GM18508 (cell line): ENCODE measurements around the gene LRRC8C.
A peak's percentile ranks its signal among the peaks of the same experiment; 100 is the strongest.

ENCODE experiments used
- ATAC-seq: cut with Tn5 transposase; IDR thresholded peaks from one replicate; pipeline ENCODE4 v1.9.1; 2021; ENCODE audit warnings: moderate number of reproducible peaks; ENCODE audit not compliant: insufficient read depth, unreplicated experiment

Gene LRRC8C

DNA sequence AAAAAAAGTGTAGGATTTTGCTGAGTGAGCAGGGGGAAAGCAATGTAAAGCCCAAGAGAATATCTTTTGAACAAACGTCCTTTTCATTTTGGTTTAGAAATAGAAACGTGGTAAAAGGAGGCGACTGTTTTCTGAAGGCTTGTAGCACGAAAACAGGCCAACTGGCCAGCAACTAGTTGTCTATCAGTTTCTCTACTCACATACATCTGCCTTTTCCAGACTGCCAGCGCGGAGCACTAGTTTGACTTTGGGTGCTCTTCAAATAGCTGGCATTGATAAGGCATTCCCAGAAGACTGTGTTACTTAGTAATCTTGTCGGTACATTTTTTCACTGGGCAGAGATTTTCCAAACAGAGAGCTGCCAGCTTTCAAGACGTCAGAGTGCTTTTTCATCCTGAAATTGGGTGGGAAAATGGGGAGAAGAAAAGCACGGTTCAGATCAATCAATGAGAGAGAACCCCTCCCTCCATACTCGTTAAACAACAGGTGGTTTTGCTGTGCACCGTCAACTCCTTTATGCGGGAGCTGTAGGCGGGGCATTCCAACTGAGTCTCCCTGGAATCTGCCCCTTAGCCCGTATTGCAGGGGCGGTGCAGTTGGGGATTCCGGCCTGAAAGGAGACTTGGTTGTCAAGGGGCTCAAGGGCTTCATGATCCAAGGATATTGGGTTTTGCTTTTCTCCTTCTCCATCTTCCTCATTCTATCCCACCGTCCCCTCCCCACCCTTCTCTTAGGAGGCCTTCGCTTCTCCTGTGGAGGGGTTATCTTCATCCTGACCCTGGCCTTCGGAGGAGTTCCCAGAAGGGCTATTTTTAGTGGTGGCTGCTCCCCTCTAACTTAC lies 884 bp upstream of the LRRC8C start:
- ATAC-seq = no peak

DNA sequence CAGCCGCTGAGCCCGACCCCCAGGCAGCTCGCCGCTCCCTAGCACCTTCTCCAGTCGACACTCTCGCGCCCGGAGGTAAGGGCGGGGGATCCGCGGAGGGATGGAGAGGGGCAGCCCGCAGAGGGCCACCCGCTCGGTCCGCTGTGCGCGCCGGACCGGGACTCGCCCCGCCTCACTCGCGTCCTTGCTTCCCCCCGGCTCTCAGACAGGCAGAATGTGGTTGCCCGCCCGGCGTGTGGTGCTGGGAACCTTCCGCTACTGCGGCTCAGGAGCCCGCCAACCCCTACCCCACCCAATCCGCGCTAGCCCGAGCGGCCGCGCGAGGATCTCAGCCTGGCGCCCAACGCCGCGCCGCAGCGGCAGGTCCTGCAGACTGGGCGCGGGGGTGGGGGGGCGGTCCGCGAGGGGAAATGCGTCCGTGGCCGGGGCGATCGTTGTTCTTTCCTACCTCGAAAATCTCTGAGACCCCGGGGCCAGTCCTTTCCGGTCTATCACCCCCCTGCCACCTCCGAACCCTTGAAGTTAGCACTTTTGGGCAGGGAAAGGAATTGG lies 404 bp downstream of the LRRC8C start:
- peak; percentile 24 for ATAC-seq

DNA sequence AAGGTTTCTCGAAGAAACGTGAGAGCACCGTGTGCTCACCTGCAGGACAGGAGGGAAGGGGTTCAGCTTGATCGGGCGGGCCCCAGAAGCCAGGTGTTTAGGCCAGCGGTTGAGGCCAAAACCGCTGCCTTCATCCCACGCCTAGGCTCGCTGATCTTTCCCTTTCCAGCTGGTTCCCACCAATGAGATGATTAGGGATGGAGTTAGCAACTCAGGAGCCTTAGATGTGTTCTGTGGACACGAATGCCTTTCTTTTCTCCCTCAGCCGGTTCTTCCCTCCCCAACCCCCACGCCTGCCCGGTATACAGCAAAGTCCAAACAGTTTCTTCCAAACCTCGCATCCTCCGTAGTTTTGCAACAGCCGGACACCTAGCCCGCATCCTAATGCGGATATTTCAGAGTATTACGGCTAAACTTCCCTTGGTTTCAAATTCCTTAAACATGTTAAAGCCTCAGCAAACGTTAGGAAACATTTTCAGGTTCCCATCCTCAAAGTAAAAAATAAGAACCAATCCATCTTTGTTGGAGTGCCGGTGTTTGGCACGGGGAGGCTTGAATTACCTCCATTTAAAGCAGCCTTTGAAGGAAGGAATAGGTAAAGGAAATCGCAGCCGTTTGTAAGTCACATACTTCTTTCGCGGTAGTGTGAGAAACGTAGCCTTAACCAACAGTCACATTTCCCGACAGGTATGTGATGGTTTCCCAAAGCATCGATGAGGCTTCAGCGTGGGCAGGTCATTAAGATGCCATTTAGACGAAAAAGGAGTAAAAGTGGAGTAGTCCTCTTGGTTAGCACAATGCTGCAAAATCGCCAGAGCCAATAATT lies 1.1 kb downstream of the LRRC8C start:
- ATAC-seq = no peak

DNA sequence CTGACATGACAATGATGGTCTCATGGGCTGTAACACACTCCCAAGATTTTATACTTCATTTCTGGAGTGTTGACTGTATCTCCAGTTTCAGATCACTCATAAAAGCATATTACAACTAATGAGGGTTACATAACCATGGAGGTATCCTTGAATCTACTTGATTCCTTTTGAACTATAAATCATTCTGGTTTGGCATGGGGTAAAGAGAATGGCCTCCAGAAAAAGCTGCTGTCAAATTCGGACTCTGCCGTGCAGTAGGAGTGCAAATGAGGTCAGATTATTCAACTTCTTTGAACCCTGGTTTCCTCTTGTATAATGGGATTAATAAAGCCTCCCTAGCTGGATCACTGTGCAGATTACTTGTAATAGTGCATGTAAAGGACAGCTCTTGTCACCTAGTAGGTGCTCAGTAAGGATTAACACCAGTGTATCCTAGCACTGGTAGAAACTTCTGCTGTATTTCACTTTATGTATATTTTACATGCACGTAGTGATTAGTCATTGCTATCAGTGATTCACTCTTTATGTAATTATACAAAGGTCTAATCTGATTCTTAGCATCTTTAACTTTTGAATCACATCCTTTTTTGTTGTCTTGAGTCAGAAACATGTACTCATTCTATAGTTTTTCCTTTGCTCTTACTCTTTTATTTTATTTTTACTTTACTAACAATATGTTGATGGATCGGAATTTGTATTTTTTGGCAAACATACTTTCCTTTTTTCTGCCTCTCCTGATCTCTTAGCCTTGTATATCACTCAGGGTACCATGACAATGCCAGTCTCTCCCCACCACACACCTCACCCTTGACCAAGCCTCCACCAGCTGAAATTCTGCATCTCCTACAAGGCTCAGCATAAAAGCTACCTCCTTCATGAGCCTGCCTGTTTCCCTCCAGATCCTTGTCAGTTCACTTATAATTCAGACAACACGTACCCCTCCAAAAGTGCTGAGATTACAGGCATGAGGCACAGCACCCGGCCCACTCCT lies 3.2 kb downstream of the LRRC8C start:
- no peak for ATAC-seq

DNA sequence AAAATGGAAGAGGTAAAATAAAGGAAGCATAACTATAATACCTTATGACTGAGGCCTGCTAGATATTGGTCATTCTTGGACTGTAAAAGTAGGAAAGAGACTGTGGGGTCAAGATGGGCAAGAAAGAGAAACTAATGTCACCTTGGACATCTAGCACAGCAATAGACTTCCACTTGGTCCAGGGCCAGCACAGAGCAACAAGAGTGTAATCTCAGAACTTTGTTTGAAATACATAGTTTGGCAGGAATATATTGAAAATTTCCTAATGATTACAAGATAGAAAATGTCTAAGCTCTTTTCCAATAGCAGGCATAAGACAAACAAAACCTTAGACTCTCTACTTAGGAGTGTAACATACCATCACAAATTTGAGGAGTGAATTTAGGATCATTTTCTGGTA lies 4.6 kb downstream of the LRRC8C start:
- no peak for ATAC-seq

DNA sequence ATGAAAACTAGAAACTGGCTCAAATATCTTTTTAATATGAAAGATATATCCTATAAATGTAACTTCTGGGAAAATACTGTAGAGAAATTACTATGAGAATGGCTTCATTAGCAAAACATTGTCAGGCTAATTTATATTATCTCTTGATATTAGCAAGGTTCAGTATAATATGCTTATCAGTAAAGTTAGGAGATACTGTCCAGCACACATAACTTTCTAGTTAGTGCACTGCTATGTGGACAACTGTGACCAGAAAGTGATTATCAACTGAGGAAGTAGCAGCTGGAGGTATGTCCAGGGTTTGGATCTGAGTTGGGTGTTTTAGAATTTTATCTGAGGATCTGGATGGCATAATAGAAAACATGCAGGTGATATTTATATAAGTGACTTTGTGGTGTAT lies 7.5 kb downstream of the LRRC8C start:
- ATAC-seq = no peak

DNA sequence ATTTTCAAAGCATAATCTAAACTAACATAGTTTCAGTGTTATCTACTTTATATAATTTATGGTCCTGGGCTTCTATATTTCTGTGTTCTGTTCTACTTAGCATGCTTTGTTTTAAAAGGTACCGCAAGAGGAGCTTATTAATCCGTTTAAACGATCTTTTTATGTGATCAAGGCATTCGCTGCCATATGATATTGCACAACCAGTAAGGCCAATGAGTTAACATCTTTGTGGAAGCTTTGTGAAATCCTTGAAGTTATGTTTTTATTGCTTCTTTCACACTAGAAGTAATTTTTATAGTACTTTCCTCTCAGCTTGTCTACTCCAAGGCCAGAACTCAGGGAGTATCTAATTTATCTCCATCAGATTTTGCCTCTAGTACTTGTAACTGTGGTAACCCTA lies 8.9 kb downstream of the LRRC8C start:
- no peak for ATAC-seq

DNA sequence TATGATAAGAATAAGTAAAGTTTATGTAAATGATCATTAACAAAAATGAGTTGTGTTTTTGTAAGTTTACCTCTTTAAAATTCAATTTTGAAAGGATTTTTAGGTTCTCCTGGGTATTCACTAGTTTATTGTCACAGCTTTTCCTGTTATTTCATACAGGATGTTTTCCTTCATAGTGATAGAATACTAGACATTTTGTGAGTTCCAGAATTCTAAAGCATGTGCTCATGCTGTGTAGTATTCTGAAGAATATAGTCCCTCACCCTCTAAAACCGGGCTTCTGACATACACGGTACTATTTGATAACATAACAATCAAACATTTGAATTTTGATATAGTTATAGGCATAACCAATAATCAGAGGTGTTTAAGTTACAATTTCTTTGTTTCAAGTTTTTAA lies 10.7 kb downstream of the LRRC8C start:
- no peak for ATAC-seq

DNA sequence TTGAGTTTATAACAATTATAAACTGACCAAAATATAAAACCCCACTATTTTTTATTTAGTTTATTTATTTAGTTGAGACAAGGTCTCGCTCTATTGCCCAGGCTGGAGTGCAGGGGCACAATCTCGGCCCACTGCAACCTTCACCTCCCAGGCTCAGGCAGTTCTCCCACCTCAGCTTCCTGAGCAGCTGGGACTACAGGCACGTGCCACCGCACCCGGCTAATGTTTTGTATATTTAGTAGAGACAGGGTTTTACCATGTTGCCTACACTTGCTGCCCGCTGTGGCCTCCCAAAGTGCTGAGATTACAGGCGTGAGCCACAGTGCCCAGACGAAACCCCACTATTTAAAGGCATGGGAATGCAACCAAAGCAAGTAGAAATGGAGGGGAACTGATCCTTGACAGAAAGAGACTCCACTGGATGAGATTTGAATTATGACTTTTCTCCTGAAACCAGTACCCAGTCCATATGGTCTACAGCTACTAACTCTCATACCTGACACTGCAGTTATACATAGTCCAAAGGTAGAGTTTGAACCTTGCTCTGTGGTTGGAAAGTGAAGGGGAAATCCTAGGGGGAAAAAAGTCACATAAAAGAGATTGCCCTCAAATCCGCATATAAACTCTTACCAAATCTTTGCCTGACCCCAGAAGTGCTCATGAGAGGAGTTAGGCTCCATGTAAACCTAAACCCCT lies 11.3 kb downstream of the LRRC8C start:
- no peak for ATAC-seq

DNA sequence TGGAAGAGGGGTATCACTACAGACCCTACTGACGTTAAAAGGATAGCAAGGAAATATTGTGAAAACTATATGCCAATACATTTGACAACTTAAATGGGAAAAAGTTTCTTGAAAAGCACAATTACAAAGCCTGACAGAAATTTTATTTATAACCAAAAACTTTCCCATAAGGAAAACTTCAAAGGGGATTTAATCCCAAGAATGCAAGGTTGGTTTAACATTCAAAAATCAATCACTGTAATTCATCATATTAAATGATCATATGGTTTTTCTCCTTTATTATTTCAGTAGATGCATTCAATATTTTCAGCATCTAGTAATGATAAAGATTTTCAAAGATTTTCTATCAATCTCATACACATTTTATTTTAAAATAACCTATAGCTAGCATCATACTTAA lies 13.3 kb downstream of the LRRC8C start:
- ATAC-seq = no peak

DNA sequence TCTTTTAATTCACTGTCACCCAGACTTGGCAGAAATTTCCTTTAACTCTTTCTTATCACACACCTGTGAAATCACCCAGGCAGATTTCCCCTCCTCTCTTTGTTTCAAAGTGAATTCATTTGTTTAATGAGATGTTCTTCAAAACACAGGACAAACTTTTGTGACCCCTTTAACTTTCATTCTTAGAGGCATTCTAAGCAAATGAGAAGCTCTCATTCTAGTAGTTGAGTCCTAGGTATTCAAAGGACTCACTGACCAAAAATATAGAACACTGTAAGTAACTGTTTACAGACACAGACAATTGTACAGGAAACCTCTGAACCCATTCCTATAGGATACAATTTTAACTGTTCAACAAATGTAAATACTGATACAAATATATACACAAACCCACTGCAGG lies 16.9 kb downstream of the LRRC8C start:
- no peak for ATAC-seq

DNA sequence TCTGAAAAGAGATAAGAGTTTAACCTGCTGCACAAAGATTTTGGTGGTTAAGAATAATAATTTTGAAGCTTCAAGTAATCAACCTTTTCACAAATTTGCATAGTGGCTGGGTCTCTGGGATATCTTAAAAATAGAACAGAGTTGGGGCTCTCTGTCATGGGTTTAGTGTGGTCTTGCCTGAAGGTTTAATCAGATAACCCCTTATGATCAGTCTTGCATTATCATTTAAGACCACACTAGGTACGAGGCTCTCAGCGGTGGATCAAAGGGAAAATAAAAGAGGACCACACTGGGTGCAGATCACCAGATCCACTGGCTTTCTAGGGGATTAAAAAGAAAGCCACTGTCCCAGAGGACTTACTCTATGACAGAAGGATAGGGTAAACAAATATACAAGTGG lies 19.5 kb downstream of the LRRC8C start:
- ATAC-seq = no peak

DNA sequence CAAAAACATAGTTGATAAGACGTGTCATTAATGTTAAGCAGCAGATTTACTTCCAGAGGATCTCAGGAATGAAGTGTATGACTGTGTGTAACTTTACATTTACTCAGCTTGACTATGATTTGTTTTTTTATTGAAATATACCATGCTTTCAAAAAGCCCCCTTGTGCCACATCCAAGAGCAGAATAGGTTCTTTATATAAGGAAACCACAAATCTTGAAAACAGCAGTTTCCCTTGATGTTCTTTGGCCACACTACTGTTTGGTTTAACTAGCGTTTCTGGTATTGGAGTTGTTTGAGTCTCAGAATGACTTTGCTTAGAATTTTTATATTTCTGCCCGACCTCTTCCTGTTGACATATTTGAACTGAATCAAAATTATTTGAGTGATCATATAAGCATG lies 25.0 kb downstream of the LRRC8C start:
- peak; percentile 51 for ATAC-seq

DNA sequence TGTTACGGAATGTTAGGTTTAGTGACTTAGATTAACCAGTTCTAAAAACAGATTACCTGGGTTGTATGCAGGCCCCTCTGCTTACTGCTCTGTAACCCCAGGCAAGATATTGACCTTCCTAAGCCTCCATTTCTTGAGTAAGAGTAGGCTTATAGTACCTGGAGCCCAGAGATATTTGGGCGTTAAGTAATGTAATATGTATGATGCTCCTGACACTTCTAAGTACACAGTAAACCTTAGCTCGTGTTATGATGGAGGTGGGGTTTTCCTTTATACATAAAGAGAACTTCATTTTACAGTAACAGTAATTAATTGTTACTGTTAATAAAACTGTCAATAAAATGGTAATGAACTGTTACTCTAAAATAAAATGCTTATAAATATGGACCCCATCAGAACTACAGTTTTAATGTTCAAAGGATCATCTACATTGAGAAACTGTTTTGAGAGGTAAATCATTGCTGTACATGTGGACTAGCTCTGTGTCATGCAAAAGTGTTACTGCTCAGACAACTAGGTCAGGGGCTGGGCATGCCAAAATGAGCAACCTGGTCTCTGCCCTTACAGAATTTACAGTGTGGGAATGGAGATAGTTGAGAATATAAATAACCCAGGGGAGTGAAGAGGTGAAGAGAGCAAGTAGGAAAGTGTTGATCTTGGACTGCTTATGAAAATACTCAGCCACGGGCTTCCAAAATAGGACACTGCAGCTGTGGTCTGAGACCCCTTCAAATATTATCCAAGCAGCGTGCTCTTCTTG lies 26.6 kb downstream of the LRRC8C start:
- ATAC-seq = no peak

DNA sequence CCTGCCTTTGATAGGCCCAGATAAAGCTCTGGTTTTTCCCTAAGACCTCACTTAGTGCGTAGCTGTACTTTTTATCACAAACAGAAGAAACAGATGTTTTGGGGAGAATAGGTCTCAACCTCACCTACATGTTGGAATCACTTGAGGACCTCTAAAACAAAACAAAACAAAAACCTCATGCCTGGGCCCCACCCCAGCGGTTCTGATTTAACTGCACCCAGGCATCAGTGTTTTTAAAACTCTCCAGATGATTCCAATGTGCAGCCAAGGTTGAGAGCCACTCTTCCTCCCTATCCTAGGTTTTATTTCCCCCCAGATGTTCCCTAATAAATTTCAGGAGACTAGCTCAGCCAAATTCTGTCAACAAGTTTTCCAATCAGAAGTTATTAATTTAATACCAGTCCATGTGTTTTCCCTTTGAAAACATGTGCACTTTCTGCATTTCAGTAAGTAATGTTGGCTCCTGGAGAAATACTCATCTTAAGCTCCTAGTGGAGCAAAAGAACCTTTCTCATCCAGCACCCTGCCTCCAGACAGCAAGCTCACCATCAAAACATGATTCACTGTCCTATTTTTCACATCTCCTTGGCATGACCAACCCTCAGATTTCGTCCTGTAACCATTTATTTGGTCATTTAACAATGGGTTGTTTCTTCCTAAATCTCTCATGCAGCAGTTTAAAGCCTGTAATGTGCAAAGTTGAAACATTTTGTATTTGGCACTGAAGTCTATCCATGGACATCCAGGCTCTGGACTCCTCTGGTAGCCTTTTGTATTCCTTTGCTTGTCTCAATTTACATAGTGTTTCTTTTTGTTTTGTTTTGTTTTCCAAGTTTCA lies 27.5 kb downstream of the LRRC8C start:
- ATAC-seq = no peak

DNA sequence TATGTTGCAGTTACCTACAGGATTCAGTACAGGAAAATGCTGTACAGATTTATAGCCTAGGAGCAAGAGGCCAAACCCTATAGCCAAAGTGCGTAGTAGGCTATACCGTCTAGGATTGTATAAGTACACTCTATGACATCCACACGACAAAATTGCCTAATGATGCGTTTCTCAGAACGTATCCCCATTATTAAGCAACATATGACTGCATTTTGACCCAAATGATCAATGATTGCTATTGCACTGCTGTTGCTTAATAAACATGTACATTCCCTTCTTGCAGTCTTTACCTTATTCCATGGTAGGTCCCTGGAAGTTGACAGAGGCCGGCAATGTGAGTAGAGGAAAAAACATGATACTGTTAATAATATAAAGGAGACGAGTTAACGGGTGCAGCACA lies 33.0 kb downstream of the LRRC8C start:
- no peak for ATAC-seq

DNA sequence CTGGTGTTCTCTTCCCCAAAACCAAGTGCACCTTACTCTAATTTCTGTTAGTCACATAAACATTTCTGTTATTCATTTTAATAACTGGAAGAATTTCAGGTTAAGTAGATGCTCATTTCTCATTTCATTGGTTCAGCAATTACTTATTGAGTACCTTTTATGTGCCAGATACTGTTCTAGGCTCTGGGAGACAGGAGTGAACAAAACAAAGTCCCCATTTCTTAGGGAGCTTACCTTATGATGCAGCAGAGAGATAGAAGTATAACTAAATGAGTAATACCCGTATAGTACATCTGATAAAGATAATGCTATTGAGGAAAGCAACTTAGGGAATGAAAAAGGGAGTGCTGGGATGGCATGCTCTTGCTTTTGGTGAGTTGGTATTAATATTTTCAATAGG lies 33.7 kb downstream of the LRRC8C start:
- ATAC-seq = no peak

DNA sequence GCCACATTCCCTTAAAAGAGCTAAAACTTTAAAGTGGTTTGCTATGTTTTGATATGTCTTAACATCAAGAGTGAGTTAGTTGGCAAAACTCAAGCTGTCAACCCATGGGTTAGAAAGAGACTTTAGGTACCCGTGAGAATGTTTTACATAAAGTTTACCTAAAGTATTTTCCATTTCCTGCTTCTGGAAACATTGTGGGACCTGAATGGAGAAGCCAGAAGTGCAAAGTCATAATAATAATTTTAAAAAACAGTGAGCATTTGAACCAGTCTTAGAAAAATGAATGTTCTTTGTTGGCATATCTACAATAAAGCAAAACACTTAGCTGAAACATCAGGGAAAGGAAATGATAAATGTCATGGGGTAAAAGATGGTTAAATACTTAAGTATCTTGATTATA lies 34.8 kb downstream of the LRRC8C start:
- no peak for ATAC-seq
